T-helper 17 cell (primary cell): ENCODE results near the gene KCNMA1. TPM values are rescaled to one million over a fixed set of nuclear protein-coding genes. Genes with fewer than 3 reads are reported as not detected.

Experiments used
- ATAC-seq: fragments of 150-1000 bp; cut with Tn5 transposase; 2 replicates; pipeline ENCODE4 v1.10.0; 2021; ENCODE audit warnings: mild to moderate bottlenecking, moderate library complexity
- DNase-seq, 3 donors: peaks; one replicate each; pipeline versions ENCODE4 v3.0.0 to v3.0.0-alpha.2; 2020 to 2021
- H3K9me3 ChIP-seq: one replicate; pipeline ENCODE4 v1.7.0; 2013; ENCODE audit warnings: low read length, mild to moderate bottlenecking; ENCODE audit not compliant: control insufficient read depth, poor library complexity, severe bottlenecking
- H3K27ac Mint-ChIP-seq: one replicate; pipeline ENCODE4 v1.8.0; 2022; ENCODE audit warnings: mild to moderate bottlenecking, moderate library complexity, mixed read lengths
- H3K27me3 Mint-ChIP-seq: one replicate; pipeline ENCODE4 v1.8.0; 2022; ENCODE audit warnings: mixed read lengths
- H3K36me3 Mint-ChIP-seq: one replicate; pipeline ENCODE4 v1.8.0; 2022; ENCODE audit warnings: low read depth, mixed read lengths
- H3K4me1 Mint-ChIP-seq: one replicate; pipeline ENCODE4 v1.8.0; 2022; ENCODE audit warnings: mild to moderate bottlenecking, mixed read lengths
- H3K4me3 Mint-ChIP-seq: one replicate; pipeline ENCODE4 v1.8.0; 2022; ENCODE audit warnings: mild to moderate bottlenecking, moderate library complexity, mixed read lengths
- total RNA-seq, 4 donors: library from RNA in 2 of 4; stranded (reverse) in 2 of 4; gene quantifications; one replicate each; pipeline ENCODE4 v1.2.3 and lab custom pipeline; 2022 to 2026

KCNMA1 gene
- total RNA-seq, 2 donors from 2014 or later: 0.27 TPM; not detected in 1

- no peaks in the 10 kb centered on the region for H3K36me3 Mint-ChIP-seq
- no peaks in the 10 kb centered on the region for H3K4me1 Mint-ChIP-seq
Measured at GRCh38 chr10:77240041-77240652, 397.5 kb downstream of the KCNMA1 start.

DNA sequence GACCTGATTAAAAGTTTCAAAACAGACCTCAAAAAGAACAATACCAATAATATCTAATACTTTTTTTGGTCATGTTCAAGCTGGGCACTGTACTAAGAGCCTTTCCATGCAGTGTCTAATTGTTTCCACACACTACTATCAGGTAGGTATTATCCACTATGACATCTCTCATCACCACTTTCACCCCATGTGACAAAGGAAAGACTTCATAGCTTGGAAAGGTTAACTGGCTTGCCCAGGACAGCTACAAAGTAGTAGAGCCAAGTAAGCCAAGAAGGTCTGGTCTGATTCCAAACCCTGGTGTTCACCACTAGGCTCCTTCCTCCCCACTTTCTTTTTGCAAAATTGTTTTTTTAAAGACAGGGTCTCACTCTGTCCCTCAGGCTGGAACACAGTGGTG, 400.5 kb downstream of the KCNMA1 start:
- DNase-seq (no peak), ATAC-seq (no peak)
- Mint-ChIP-seq H3K36me3 (no peaks in the 10 kb centered on the region), H3K27me3 (peaks cover 19% of the 10 kb centered on the region), H3K4me3 (no peak overlapping the region), H3K27ac (no peak overlapping the region), H3K4me1 (no peaks in the 10 kb centered on the region)
- no peaks in the 10 kb centered on the region for H3K9me3 ChIP-seq

More at GRCh38 chr10:77240041-77240652, 397.5 kb downstream of the KCNMA1 start:
- DNase-seq: no peak
- H3K27me3 Mint-ChIP-seq: peaks cover 25% of the 10 kb centered on the region
- no peak for ATAC-seq
- no peak overlapping the region for H3K4me3 Mint-ChIP-seq
- H3K9me3 ChIP-seq: no peaks in the 10 kb centered on the region
- no peak overlapping the region for H3K27ac Mint-ChIP-seq

- no peaks in the 10 kb centered on the region for H3K9me3 ChIP-seq
- Mint-ChIP-seq H3K27ac (no peak overlapping the region), H3K36me3 (no peaks in the 10 kb centered on the region), H3K4me1 (no peaks in the 10 kb centered on the region), H3K27me3 (peaks cover 19% of the 10 kb centered on the region), H3K4me3 (no peak overlapping the region)
- no peak for ATAC-seq
- no peak for DNase-seq
Measured at GRCh38 chr10:77236700-77237099, 400.9 kb downstream of the KCNMA1 start.

- DNase-seq (no peak), ATAC-seq (no peak)
- H3K4me1 Mint-ChIP-seq: no peaks in the 10 kb centered on the region
- no peaks in the 10 kb centered on the region for H3K36me3 Mint-ChIP-seq
- no peaks in the 10 kb centered on the region for H3K9me3 ChIP-seq
- H3K4me3 Mint-ChIP-seq: no peak overlapping the region
- no peak overlapping the region for H3K27ac Mint-ChIP-seq
- H3K27me3 Mint-ChIP-seq: peaks cover 19% of the 10 kb centered on the region
Measured at GRCh38 chr10:77236029-77236428, 401.6 kb downstream of the KCNMA1 start.

DNA sequence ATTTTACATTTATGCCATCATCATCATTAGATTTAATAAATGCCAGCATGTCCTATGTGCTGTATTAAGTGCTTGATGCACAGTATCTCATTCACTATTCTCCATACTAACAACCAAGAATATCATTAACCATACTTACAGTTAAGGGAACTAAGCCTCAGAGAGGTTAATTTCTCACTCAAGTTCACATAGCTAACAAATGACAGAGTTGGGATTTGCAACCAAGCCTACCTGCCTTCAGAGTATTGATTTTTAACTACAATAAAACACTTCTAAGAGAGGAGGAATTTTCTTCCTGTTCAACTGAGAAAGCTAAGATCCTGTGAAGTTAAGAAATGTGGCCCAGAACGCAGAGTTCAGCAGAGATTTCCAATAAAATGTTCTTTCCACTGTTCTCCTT, 403.0 kb downstream of the KCNMA1 start:
- no peak for ATAC-seq

GRCh38 chr10:77233466-77233865, 404.1 kb downstream of the KCNMA1 start:
- DNase-seq (no peak), ATAC-seq (no peak)
- Mint-ChIP-seq H3K4me3 (no peak overlapping the region), H3K4me1 (no peaks in the 10 kb centered on the region), H3K36me3 (no peaks in the 10 kb centered on the region), H3K27me3 (peaks cover 9% of the 10 kb centered on the region), H3K27ac (no peak overlapping the region)
- no peaks in the 10 kb centered on the region for H3K9me3 ChIP-seq

More for the DNA sequence above, 403.0 kb downstream of the KCNMA1 start:
- no peaks in the 10 kb centered on the region for H3K36me3 Mint-ChIP-seq
- H3K4me3 Mint-ChIP-seq: no peak overlapping the region
- no peaks in the 10 kb centered on the region for H3K9me3 ChIP-seq
- DNase-seq: no peak
- no peak overlapping the region for H3K27ac Mint-ChIP-seq
- H3K27me3 Mint-ChIP-seq: peaks cover 9% of the 10 kb centered on the region
- H3K4me1 Mint-ChIP-seq: no peaks in the 10 kb centered on the region

GRCh38 chr10:77231884-77232610, 405.6 kb downstream of the KCNMA1 start:
- DNase-seq: no peak
- H3K36me3 Mint-ChIP-seq: no peaks in the 10 kb centered on the region
- no peak overlapping the region for H3K4me3 Mint-ChIP-seq

GRCh38 chr10:77231375-77231774, 406.2 kb downstream of the KCNMA1 start:
- Mint-ChIP-seq H3K27me3 (peaks cover 10% of the 10 kb centered on the region), H3K4me1 (no peaks in the 10 kb centered on the region), H3K36me3 (no peaks in the 10 kb centered on the region), H3K4me3 (no peak overlapping the region), H3K27ac (no peak overlapping the region)
- ATAC-seq: no peak
- no peak for DNase-seq
- H3K9me3 ChIP-seq: no peaks in the 10 kb centered on the region

More at GRCh38 chr10:77231884-77232610, 405.6 kb downstream of the KCNMA1 start:
- peaks cover 9% of the 10 kb centered on the region for H3K27me3 Mint-ChIP-seq
- H3K27ac Mint-ChIP-seq: no peak overlapping the region
- no peak for ATAC-seq
- H3K9me3 ChIP-seq: no peaks in the 10 kb centered on the region
- no peaks in the 10 kb centered on the region for H3K4me1 Mint-ChIP-seq

- Mint-ChIP-seq H3K27me3 (peaks cover 8% of the 10 kb centered on the region), H3K4me3 (no peak overlapping the region), H3K4me1 (no peaks in the 10 kb centered on the region), H3K27ac (no peak overlapping the region), H3K36me3 (no peaks in the 10 kb centered on the region)
- DNase-seq (no peak), ATAC-seq (no peak)
- no peaks in the 10 kb centered on the region for H3K9me3 ChIP-seq
Measured at GRCh38 chr10:77230194-77230593, 407.4 kb downstream of the KCNMA1 start.

DNA sequence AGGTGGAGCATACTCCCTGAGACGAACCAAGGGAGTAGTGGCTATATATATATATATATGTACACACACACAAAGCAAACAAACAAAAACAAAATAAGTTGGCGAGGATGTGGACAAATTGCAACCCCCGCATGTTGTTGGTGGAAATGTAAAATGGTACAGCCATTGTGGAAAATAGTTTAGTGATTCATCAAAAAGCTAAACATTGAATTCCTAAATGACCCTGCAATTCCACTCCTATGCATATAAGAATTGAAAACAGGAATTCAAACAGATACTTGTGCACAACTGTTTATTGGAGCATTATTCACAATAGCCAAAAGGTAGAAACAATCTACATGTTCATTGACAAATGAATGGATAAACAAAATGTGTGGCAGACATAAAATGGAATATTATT, 407.9 kb downstream of the KCNMA1 start:
- Mint-ChIP-seq H3K36me3 (no peaks in the 10 kb centered on the region), H3K27me3 (peaks cover 5% of the 10 kb centered on the region), H3K4me1 (no peaks in the 10 kb centered on the region), H3K4me3 (no peak overlapping the region), H3K27ac (no peak overlapping the region)
- ATAC-seq (no peak), DNase-seq (no peak)
- no peaks in the 10 kb centered on the region for H3K9me3 ChIP-seq

DNA sequence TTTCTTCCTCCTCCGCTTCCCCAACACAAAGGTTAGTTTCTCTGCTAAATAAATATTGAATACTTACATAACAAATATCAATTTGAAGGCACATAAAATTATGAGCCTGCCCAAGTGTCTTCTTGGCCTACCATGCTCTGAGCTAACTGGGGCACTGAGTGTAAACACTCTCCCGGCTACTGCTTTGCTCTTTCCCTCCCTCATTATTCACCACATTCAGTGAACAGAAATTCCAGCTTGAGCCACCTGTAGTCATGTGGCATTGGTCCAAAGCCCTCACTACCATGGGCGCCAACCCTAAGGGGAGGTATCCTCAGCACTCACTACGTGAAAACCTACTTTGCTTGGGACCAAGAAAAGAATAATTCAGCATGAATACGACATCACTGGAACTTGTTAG, 409.0 kb downstream of the KCNMA1 start:
- DNase-seq (no peak), ATAC-seq (no peak)
- no peaks in the 10 kb centered on the region for H3K9me3 ChIP-seq
- peaks cover 16% of the 10 kb centered on the region for H3K27me3 Mint-ChIP-seq
- H3K27ac Mint-ChIP-seq: no peak overlapping the region
- no peaks in the 10 kb centered on the region for H3K36me3 Mint-ChIP-seq
- H3K4me3 Mint-ChIP-seq: no peak overlapping the region
- H3K4me1 Mint-ChIP-seq: no peaks in the 10 kb centered on the region

DNA sequence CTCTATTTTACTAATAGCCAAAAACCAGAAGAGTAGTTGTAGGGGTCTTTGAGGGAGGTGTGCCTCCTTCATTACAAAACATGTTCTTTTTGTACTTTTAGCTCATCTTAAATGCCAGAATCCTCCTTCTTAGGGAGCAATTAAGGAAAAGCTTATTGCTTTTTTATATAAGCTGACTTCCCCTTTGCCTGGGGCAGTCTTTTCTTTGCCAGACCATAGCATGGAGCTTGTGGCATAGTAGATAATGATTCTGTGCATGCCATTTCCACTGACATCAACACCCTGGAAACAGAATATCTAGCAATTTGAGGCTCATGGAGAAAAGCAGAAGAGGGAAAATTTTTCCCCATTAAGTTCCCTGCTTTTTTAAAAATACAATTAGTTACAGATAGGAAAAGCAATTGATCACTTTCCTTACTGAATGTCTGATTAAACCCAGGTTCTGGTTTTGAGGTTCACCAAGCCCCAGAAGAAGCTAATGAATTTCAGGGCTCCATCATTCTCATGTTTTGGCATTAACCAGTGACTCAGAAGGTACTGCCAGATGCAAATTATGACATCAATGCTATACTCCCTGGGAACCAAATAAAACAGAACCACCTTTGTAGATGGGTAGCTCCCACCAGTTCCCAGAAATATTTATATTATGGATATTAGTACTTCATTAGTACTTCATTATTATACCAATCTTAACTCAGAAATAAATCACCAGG, 410.6 kb downstream of the KCNMA1 start:
- Mint-ChIP-seq H3K4me1 (no peaks in the 10 kb centered on the region), H3K27me3 (peaks cover 21% of the 10 kb centered on the region)

GRCh38 chr10:77226452-77226851, 411.2 kb downstream of the KCNMA1 start:
- H3K4me3 Mint-ChIP-seq: no peak overlapping the region
- no peaks in the 10 kb centered on the region for H3K36me3 Mint-ChIP-seq
- ATAC-seq: no peak
- DNase-seq: no peak
- H3K4me1 Mint-ChIP-seq: no peaks in the 10 kb centered on the region
- H3K27me3 Mint-ChIP-seq: peaks cover 26% of the 10 kb centered on the region
- no peak overlapping the region for H3K27ac Mint-ChIP-seq
- no peaks in the 10 kb centered on the region for H3K9me3 ChIP-seq

More for the DNA sequence above, 410.6 kb downstream of the KCNMA1 start:
- DNase-seq: no peak
- no peaks in the 10 kb centered on the region for H3K9me3 ChIP-seq
- ATAC-seq: no peak
- no peak overlapping the region for H3K27ac Mint-ChIP-seq
- no peaks in the 10 kb centered on the region for H3K36me3 Mint-ChIP-seq
- H3K4me3 Mint-ChIP-seq: no peak overlapping the region
